GM21390 (cell line): ENCODE results near the gene INVS.
"Not testable (repeated sequence)": the region's sequence is repeated elsewhere in the genome, so short reads cannot be mapped to it uniquely, and the experiment has no call there.

Experiments used
- ATAC-seq: cut with Tn5 transposase; IDR thresholded peaks from one replicate; pipeline ENCODE4 v1.9.1; 2021; ENCODE audit not compliant: unreplicated experiment

Gene INVS

DNA sequence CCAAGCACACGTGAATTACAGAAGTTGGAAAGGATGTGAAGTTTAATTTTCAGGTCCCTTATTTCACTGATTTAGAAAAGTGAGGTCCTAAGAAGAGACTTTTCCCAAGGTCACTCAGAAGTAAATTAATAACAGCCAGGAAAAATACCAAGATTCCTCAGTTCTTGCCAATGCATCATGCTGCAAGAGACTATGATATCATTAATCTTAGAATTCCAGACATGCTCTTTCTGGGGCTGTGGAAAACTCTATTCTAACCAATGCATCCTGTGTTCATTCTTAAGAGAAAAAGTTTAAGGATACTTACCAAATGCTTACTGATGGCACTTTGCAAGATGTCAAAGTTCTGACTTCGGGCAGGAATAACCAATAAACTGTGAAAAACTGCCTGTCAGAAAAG, 210.9 kb downstream of the INVS start:
- ATAC-seq: no peak

DNA sequence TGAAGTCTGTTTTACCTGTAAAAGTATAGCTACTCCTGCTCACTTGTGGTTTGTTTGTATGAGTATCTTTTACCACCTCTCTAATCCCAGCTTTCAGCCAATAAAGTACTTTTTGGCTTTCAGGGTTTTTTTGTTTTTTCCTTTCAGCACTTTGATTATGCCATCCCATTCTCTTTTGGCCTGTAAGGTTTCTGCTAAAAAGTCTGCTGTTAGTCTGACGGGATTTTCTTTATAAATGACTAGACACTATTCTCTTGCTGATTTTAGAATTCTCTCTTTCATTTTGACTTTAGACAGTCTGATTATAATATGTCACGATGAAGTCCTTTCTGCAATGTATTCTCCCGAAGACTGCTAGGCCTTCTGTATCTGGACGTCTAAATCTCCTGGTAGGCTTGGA, 216.5 kb downstream of the INVS start:
- ATAC-seq: no peak

DNA sequence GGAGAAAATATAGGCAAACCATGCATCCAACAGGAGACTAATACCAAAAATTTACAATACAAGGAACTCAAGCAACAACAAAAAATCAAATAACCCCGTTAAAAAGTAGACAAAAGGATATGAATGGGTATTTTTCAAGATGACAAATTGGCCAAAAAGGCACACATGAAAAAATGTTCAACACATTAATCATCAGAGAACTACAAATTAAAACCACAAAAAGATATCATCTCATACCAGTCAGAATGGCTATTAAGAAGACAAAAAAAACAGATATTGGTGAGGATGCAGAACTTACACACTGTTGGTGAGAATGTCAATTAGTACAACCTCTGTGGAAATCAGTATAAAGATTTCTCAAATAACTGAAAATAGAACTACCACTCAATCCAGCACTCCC, 218.7 kb downstream of the INVS start:
- ATAC-seq: no peak

DNA sequence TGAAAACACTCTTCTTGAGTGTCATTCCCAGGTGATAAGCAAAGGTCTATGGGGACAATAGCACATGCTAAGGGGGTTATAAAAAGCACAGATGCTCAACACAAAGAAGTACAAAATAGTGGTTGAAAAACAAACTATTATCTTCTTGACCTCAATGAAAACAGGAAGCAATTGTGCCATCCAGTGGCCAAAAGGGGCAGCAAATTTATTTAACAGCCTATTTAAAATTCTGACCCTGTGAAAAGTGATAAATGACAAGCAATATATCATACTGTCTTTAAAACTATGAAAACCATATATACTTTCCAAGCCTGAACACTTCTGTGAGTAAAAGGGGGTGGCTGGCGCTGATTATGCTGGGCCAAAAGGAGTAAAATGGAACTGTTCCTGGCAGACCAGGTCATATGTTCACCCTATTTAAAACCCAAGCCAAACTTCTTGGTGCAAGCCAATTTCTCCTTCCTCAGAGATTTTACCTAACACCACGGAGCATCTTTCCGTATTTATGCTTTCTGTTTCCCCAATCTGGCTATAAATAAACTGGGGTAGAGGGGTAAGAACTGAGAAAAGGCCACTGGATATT, 224.0 kb downstream of the INVS start:
- no peak for ATAC-seq

DNA sequence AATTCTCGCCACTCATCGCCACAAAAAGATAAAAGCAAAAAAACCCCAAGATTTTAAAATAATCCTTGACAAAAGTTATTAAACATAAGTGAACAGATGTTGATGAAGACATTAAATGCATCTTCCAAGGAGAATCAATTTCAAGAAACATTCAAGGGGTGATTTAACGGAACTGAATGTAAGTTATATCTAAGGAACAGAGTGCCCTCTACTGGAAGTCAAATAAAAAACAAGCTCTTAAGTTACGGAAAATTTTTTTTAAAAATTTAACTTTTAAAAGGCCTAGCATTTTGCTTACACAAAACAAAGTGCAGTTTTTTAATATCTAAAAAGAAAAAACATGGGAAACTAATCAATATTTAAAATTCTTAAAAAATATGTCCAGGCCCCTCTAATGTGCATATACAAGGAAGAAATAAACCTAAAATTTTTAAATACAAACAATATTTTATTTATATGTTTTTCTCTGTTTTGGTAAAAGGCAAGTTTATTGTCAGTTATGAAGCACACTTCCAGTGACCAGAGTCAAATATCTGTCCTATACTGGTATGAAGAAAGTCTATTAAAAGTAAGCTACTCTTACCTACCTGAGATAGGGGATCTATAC, 225.7 kb downstream of the INVS start:
- no peak for ATAC-seq

DNA sequence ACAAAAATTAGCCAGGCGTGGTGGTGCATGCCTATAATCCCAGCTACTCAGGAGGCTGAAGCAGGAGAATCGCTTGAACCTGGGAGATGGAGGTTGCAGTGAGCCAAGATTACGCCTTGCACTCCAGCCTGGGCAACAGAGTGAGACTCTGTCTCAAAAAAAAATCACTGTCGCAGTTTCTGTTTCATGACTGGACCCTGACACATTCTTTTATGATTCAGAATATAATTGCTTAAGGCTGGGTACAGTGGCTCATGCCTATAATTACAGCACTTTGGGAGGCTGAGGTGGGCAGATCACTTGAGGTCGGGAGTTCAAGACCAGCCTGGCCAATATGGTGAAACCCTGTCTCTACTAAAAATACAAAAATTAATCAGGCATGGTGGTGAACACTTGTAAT, 239.7 kb downstream of the INVS start:
- not testable (repeated sequence) for ATAC-seq

DNA sequence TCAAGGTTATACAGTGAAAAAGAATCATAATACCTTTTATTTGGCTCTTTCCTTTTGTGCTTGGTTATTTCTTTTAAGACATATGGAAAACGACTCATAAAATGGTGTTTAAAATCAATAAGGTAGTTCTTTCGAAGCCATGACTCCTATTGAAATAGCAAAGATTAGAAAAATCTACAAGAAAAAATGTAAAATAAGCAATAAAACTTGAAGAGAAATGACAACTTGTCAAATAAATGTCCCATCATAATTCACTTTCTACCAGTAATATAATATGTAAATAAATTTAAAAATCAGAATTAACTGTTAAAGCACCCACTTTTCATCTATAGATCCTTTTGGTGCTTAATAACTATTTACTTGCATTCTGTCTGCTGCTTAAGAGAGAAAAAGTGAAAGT, 241.2 kb downstream of the INVS start:
- ATAC-seq: no peak

DNA sequence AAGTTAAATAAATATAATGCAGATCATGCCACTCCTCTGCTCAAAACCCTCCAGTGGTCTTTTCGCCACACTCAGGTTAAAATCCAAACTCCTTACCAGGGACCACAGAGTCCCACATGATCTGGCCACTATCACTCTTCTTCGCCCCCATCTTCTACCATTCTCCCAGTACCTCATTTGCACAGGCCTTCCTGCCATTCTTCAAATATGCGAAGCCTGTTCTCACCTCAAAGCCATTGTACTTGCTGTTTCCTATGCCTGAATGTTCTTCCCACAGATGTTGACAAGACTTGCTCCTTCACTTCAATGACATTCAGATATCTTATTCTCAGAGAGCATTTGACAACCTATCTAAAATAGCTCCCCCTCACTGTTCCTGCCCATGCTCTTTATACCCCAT, 242.8 kb downstream of the INVS start:
- no peak for ATAC-seq

DNA sequence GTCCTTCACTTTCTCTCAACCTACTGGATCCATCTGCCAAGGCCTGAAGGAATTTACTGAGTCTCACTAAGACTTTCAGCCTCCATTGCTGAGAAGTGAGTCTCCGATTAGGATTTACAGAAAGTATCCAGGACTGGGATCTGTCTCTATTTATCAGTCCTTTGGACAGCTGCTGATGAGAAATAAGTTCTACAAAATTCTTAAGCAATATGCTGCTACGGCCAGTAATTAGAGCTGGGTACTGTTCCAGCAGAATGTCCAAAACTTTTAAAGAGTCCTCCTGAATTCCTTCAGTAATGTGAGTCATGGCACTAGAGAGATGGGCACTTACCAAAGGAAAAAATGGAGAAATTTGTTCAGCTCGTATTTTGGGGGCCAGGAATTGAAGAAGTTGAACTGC, 247.8 kb downstream of the INVS start:
- ATAC-seq: no peak

DNA sequence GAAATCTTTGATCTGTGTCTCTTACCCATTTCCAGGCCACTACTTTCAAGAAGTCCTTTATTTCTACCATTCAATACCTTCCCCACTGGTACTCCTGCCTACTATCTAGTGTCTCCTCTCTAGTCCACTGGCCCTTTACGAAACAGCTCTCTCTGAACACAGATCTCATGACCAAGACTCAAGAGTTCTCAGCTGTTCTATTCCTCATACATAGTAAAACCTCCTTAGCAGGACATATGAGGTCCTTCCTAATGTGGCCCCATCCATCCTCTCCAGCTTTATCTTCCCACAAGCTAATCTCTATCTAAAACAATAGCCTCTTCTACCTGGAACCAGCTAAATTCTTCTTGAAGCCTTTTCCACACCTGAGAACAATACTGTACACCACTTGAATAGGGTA, 251.1 kb downstream of the INVS start:
- ATAC-seq: no peak
